Panc1 (cell line): ENCODE measurements around the gene MPV17L. TPM values are rescaled to one million over a fixed set of nuclear protein-coding genes. Genes with fewer than 3 reads are reported as not detected.
A peak's percentile ranks its signal among the peaks of the same experiment; 100 is the strongest.
"Not testable (repeated sequence)": the region's sequence is repeated elsewhere in the genome, so short reads cannot be mapped to it uniquely, and the experiment has no call there.

Experiments
- ATAC-seq: fragments of 200-7000 bp; cut with Tn5 transposase; 2 replicates; pipeline ENCODE4 v1.9.1; 2020; ENCODE audit warnings: mild to moderate bottlenecking, moderate library complexity
- BruUV-seq: library from RNA; stranded (reverse); fragments of 400-500 nt; replicated peaks from 2 replicates; lab custom pipeline; 2021; lab: Mats Ljungman, UMichigan
- CTCF ChIA-PET: fragments of 300-600 bp; sonication (Branson Sonifier 250); formaldehyde crosslinking; loops from one replicate; lab custom pipeline; 2022; ENCODE audit warnings: antibody characterized with exemption; lab: Charles Lee
- POLR2A ChIA-PET: fragments of 300-600 bp; sonication (Branson Sonifier 250); formaldehyde crosslinking; loops from one replicate; lab custom pipeline; 2022; ENCODE audit warnings: antibody characterized with exemption; lab: Charles Lee
- DNase-seq: peaks from one replicate; pipeline ENCODE4 v3.0.0-alpha.2; 2010; ENCODE audit warnings: low read depth, low spot score
- H3K27ac ChIP-seq: 2 replicates; pipeline ENCODE4 v1.5.1; 2011; ENCODE audit warnings: mild to moderate bottlenecking, low read length, inconsistent platforms
- H3K27me3 ChIP-seq: fragments of 200-500 bp; sonication (Bioruptor generic); 2 replicates; pipeline ENCODE4 v1.6.0; 2014; ENCODE audit warnings: low read length, inconsistent platforms; ENCODE audit not compliant: control insufficient read depth, insufficient read depth
- H3K36me3 ChIP-seq: fragments of 200-500 bp; sonication (Bioruptor generic); 2 replicates; pipeline ENCODE4 v1.5.1; 2014; ENCODE audit warnings: inconsistent platforms, mild to moderate bottlenecking, low read length, moderate library complexity; ENCODE audit not compliant: control insufficient read depth, insufficient read depth
- H3K4me1 ChIP-seq: 2 replicates; pipeline ENCODE4 v1.5.1; 2011; ENCODE audit warnings: inconsistent platforms, mild to moderate bottlenecking, low read length, moderate library complexity; ENCODE audit not compliant: control insufficient read depth, insufficient read depth
- H3K4me3 ChIP-seq, 2 experiments: 2 replicates each; pipeline ENCODE4 v1.5.1; 2011 to 2012; ENCODE audit warnings: low read depth in 2 of 2, low read length in 2 of 2, mild to moderate bottlenecking in 2 of 2, inconsistent platforms in 1 of 2, moderate library complexity in 1 of 2
- H3K9me3 ChIP-seq: fragments of 200-500 bp; sonication (Bioruptor generic); 2 replicates; pipeline ENCODE4 v1.5.1; 2014; ENCODE audit warnings: low read depth, mild to moderate bottlenecking, inconsistent platforms, low read length, moderate library complexity; ENCODE audit not compliant: control insufficient read depth, insufficient read depth
- POLR2AphosphoS5 ChIP-seq: IDR thresholded peaks from 2 replicates; pipeline ENCODE4 v1.6.1; 2012; ENCODE audit warnings: mild to moderate bottlenecking, low read depth, low read length, moderate library complexity
- SIN3A ChIP-seq: IDR thresholded peaks from 2 replicates; pipeline ENCODE4 v1.6.1; 2012; ENCODE audit warnings: low read depth, mild to moderate bottlenecking, low read length, moderate library complexity, borderline replicate concordance; ENCODE audit not compliant: insufficient read depth
- TCF7L2 ChIP-seq: IDR thresholded peaks from 2 replicates; pipeline ENCODE4 v1.6.1; 2011; ENCODE audit warnings: mild to moderate bottlenecking, low read depth, low read length, inconsistent platforms
- in situ Hi-C: cut with HindIII; loops from 2 replicates; pipeline ENCODE4 v1.10.0; 2016; ENCODE audit warnings: low sequenced_read_pairs, low pct_unique_long_range_greater_than_20kb
- intact Hi-C: fragments of 100-400 bp; cut with micrococcal nuclease; formaldehyde crosslinking; loops from one replicate; pipeline ENCODE4 v1.10.0; 2022; ENCODE audit not compliant: unreplicated experiment
- total RNA-seq: library from RNA; stranded (reverse); gene quantifications from one replicate; pipeline ENCODE4 v1.2.1, GENCODE V29; 2021; ENCODE audit not compliant: unreplicated experiment
- TF ChIP-seq, protein P1 (sequence below): fragments of 450-650 bp; IDR thresholded peaks from 2 replicates; pipeline ENCODE4 v1.5.1; 2017; ENCODE audit warnings: mild to moderate bottlenecking
- TF ChIP-seq, protein P2 (sequence below), 2 experiments: IDR thresholded peaks; 2 replicates each; pipeline ENCODE4 v1.6.1; 2011 to 2012; ENCODE audit warnings: low read depth in 2 of 2, control low read depth in 1 of 2, low read length in 1 of 2, mild to moderate bottlenecking in 1 of 2, moderate library complexity in 1 of 2; ENCODE audit not compliant: insufficient read depth in 1 of 2

The MPV17L gene
- total RNA-seq, 1 experiment from 2014 or later = 10.4 TPM

DNA sequence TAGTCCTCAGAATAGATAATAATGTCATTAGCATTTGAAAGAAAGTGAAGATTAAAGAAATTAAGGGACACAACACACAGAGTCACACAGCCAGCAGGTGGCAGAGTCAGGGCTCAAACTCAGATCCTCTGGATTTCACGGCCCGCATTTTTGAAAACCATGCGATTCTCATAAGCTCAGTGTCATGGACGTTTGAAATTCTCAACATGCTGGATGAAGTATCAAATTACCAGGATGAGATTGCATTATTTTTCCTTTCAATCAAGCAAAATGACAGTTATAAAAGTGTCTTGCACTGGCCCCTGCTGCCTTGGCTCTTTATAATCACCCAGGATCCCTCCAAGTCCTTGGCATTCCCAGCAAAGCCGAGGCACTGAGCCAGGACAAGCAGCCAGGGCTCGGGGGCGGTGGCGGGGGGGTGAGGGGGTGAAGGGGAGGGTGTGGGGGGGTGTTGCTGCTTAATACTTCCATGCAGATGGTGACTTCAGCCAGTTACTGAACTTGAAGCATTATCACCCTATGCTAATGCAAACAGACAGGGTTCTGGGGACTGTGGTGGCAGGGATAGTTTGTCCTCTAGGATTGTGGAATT is 32.2 kb downstream of the MPV17L start:
- BruUV-seq = no TSS peak
- no peaks in the 10 kb centered on the region for H3K9me3 ChIP-seq
- ATAC-seq = peak; percentile 89
- DNase-seq = no peak
- in situ Hi-C loops = no loop called here
- intact Hi-C loops = loop anchor here (10.0 kb wide), 1 partner anchor 57 kb away; no protein-coding TSS in a partner anchor
- ChIA-PET CTCF (interaction anchor here (0.6 to 1.0 kb wide), 8 partner anchors 11 to 270 kb away, joined by 3 to 6 read pairs (median 4); no protein-coding TSS in a partner anchor), POLR2A (interaction anchor here (0.7 kb wide), 1 partner anchor 137 kb away, joined by 7 read pairs; no protein-coding TSS in a partner anchor)
- no peaks in the 10 kb centered on the region for H3K4me1 ChIP-seq
- H3K4me3 ChIP-seq = no peak overlapping the region
- H3K36me3 ChIP-seq = no peaks in the 10 kb centered on the region
- TF ChIP-seq, protein P1, sequence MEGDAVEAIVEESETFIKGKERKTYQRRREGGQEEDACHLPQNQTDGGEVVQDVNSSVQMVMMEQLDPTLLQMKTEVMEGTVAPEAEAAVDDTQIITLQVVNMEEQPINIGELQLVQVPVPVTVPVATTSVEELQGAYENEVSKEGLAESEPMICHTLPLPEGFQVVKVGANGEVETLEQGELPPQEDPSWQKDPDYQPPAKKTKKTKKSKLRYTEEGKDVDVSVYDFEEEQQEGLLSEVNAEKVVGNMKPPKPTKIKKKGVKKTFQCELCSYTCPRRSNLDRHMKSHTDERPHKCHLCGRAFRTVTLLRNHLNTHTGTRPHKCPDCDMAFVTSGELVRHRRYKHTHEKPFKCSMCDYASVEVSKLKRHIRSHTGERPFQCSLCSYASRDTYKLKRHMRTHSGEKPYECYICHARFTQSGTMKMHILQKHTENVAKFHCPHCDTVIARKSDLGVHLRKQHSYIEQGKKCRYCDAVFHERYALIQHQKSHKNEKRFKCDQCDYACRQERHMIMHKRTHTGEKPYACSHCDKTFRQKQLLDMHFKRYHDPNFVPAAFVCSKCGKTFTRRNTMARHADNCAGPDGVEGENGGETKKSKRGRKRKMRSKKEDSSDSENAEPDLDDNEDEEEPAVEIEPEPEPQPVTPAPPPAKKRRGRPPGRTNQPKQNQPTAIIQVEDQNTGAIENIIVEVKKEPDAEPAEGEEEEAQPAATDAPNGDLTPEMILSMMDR = peak; percentile 88
- no peak for TF ChIP-seq POLR2AphosphoS5
- H3K27ac ChIP-seq = no peak overlapping the region
- no peaks in the 10 kb centered on the region for H3K27me3 ChIP-seq

DNA sequence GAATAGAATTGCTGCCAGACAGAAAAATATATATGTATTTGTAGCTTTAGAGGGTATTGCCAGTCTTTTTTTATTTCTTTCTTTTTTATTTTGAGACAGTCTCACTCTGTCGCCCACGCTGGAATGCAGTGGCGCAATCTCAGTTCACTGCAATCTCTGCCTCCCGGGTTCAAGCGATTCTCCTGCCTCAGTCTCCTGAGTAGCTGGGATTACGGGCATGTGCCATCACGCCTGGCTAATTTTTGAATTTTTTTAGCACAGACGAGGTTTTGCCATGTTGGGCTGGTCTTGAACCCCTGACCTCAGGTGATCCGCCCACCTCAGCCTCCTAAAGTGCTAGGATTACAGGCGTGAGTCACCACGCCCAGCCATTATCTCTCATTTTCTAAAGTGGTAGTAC is 35.3 kb downstream of the MPV17L start:
- H3K27ac ChIP-seq, BruUV-seq, CTCF ChIA-PET, H3K4me3 ChIP-seq, DNase-seq, H3K4me1 ChIP-seq, ATAC-seq, in situ Hi-C loops, H3K9me3 ChIP-seq, POLR2A ChIA-PET, H3K36me3 ChIP-seq, H3K27me3 ChIP-seq: not testable (repeated sequence)
- intact Hi-C loops = loop anchor here (10.0 kb wide), 1 partner anchor 164 kb away; no protein-coding TSS in a partner anchor

DNA sequence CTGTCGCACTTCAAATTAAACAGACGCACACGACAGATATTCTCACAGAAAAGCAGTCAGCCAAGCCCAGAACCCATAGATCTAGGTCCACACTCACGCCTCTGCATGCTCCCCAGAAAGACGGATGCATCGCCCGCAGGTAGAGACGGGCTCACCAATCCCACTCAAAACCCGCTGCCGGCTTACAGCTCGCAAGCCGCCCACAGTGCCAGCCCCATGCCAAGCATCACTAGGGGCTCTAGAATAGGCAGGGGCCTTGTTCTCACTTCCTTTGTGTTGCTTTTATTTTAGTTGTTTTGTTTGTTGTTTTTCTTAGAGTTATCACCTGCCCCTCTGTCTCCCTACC is 38.5 kb downstream of the MPV17L start:
- peaks cover 26% of the 10 kb centered on the region for H3K4me1 ChIP-seq
- BruUV-seq = no TSS peak

More for the DNA sequence above, 38.5 kb downstream of the MPV17L start:
- Histone ChIP-seq H3K4me3 (peak overlapping the region; percentile 71 to 81), H3K36me3 (no peaks in the 10 kb centered on the region), H3K27ac (peak overlapping the region; percentile 64), H3K27me3 (no peaks in the 10 kb centered on the region), H3K9me3 (no peaks in the 10 kb centered on the region)
- TF ChIP-seq POLR2AphosphoS5 (no peak), SIN3A (no peak), TCF7L2 (no peak)
- TF ChIP-seq, protein P2, sequence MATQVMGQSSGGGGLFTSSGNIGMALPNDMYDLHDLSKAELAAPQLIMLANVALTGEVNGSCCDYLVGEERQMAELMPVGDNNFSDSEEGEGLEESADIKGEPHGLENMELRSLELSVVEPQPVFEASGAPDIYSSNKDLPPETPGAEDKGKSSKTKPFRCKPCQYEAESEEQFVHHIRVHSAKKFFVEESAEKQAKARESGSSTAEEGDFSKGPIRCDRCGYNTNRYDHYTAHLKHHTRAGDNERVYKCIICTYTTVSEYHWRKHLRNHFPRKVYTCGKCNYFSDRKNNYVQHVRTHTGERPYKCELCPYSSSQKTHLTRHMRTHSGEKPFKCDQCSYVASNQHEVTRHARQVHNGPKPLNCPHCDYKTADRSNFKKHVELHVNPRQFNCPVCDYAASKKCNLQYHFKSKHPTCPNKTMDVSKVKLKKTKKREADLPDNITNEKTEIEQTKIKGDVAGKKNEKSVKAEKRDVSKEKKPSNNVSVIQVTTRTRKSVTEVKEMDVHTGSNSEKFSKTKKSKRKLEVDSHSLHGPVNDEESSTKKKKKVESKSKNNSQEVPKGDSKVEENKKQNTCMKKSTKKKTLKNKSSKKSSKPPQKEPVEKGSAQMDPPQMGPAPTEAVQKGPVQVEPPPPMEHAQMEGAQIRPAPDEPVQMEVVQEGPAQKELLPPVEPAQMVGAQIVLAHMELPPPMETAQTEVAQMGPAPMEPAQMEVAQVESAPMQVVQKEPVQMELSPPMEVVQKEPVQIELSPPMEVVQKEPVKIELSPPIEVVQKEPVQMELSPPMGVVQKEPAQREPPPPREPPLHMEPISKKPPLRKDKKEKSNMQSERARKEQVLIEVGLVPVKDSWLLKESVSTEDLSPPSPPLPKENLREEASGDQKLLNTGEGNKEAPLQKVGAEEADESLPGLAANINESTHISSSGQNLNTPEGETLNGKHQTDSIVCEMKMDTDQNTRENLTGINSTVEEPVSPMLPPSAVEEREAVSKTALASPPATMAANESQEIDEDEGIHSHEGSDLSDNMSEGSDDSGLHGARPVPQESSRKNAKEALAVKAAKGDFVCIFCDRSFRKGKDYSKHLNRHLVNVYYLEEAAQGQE (IDR thresholded peaks at IDR 0.05; ENCODE audit: insufficient read depth in 1 of 2, low read depth in 2 of 2, low read length in 1 of 2) = no peak
- TF ChIP-seq, protein P1 = no peak
- ChIA-PET CTCF (interaction anchor here (0.6 kb wide), 1 partner anchor 567 kb away, joined by 3 read pairs; no protein-coding TSS in a partner anchor), POLR2A (no interaction called here)
- DNase-seq (no peak), ATAC-seq (peak; percentile 42)
- in situ Hi-C loops = no loop called here
- intact Hi-C loops = loop anchor here (10.0 kb wide), 1 partner anchor 161 kb away; no protein-coding TSS in a partner anchor
